ENCODE results near the gene RAB40C.

Gene RAB40C

DNA sequence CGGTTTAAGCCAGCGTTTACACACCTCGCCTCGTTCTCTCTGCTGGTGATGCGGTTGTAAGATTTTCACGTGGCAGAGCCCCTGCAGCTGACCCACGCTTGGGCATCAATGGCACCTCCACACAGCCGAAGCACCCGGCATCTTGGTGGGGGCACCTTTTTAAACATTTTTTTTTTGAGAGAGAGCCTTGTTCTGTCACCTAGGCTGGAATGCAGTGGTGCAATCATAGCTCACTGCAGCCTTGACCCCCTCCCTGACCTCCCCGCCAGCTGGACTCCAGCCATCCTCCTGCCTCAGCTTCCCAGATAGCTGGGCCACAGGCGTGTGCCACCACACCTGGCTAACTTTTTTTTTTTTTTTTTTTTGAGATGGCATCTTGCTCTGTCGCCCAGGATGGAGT lies 64.2 kb downstream of the RAB40C start:
- Histone ChIP-seq H3K27ac (ENCODE audit: low read depth, low read length) (no peak overlapping the region), H3K27me3 (ENCODE audit: insufficient read depth, low read length) (no peaks in the 10 kb centered on the region), H3K4me1 (ENCODE audit: control insufficient read depth, insufficient read depth, low read length, unreplicated experiment) (peaks cover 4% of the 10 kb centered on the region), H3K79me2 (ENCODE audit: control insufficient read depth, insufficient read depth, low read length, unreplicated experiment) (peaks cover 3% of the 10 kb centered on the region), H3K4me3 (ENCODE audit: low read depth, low read length) (no peak overlapping the region), H3K36me3 (ENCODE audit: insufficient read depth, low read length) (no peaks in the 10 kb centered on the region), H2AFZ (ENCODE audit: low read length, unreplicated experiment) (no peak overlapping the region)

DNA sequence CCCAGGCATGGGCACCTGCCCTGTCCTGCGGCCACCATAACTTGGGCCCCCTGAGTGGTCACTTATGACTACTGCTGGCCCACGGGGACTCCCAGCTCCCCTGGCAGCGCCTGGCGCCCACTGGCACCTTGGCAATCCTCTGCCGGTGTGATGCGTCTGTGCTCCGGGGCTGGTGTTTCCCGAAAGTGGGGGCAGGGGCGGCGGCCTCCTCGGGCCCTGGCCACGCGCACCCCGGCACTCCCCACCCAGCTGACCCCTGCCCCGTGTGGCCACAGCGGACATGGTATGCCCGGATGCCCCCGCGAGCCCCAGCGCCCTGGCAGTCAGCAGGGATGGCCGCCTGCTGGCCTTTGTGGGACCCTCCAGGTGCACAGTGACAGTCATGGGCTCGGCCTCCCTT lies 67.6 kb downstream of the RAB40C start:
- Histone ChIP-seq H3K4me1 (ENCODE audit: control insufficient read depth, insufficient read depth, low read length, unreplicated experiment) (peaks cover 3% of the 10 kb centered on the region), H2AFZ (ENCODE audit: low read length, unreplicated experiment) (no peak overlapping the region), H3K27me3 (ENCODE audit: insufficient read depth, low read length) (no peaks in the 10 kb centered on the region), H3K79me2 (ENCODE audit: control insufficient read depth, insufficient read depth, low read length, unreplicated experiment) (no peaks in the 10 kb centered on the region), H3K36me3 (ENCODE audit: insufficient read depth, low read length) (no peaks in the 10 kb centered on the region), H3K4me3 (ENCODE audit: low read depth, low read length) (no peak overlapping the region), H3K27ac (ENCODE audit: low read depth, low read length) (no peak overlapping the region)

DNA sequence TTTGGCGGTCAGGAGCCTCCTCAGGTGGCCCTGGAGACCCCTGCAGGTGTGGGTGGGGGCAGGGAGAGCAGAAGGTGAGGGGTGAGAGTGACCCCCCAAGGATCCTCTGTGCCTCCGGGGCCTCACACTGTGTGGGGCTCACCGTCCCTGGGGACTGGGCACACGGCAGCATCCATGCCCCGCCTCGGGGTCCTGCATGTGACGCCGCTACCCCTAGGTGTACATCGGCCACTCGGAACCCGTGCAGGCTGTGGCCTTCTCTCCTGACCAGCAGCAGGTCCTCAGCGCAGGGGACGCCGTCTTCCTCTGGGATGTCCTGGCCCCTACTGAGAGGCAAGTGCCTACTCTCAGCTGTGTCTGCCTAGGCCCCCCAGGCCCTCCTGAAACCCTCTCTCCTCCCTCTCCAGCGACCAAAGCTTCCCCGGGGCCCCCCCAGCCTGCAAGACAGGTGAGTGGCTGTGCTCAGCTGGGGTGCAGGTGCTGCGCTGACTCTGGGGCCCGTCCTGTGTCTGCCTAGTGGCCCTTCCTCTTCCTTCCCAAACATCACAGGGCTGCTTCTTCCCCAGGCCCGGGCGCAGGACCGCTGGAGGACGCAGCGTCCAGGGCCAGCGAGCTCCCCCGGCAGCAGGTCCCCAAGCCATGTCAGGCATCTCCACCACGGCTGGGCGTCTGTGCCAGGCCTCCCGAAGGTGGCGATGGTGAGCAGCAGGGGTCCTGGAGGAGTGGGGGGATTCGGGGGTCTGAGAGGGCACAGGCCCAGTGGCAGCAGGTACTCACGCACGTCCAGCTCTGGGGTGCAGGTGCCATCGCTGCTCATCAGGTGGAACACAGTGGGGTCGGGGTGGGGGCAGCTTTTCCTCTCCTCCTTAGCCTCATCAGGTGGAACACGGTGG lies 69.1 kb downstream of the RAB40C start:
- H3K79me2 ChIP-seq (ENCODE audit: control insufficient read depth, insufficient read depth, low read length, unreplicated experiment), result no peaks in the 10 kb centered on the region
- no peak overlapping the region for H3K27ac ChIP-seq (ENCODE audit: low read depth, low read length)
- H3K4me1 ChIP-seq (ENCODE audit: control insufficient read depth, insufficient read depth, low read length, unreplicated experiment), result peaks cover 3% of the 10 kb centered on the region
- H3K27me3 ChIP-seq (ENCODE audit: insufficient read depth, low read length), result no peaks in the 10 kb centered on the region
- no peak overlapping the region for H2AFZ ChIP-seq (ENCODE audit: low read length, unreplicated experiment)
- no peaks in the 10 kb centered on the region for H3K36me3 ChIP-seq (ENCODE audit: insufficient read depth, low read length)
- no peak overlapping the region for H3K4me3 ChIP-seq (ENCODE audit: low read depth, low read length)

DNA sequence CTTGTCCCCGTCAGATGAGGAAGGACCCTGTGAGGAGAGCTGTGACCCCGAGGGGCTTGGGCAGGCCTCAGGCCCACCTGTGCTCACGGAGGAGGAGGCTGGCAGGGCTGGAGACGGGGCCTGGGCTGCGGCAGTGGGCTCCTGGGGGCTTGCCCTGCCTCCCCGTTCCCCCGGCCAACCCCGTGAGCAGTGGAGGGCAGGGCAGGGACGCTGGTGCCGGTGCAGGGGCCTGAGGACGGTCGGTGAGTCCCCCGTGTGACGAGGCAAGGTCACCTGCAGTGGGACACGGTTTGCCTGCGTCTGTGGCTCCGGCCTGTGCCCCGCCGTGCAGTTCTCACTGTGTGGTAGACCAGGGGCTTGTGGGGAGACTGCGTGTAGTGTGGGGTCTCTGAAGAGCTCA lies 69.8 kb downstream of the RAB40C start:
- Histone ChIP-seq H3K4me1 (ENCODE audit: control insufficient read depth, insufficient read depth, low read length, unreplicated experiment) (peaks cover 3% of the 10 kb centered on the region), H3K79me2 (ENCODE audit: control insufficient read depth, insufficient read depth, low read length, unreplicated experiment) (no peaks in the 10 kb centered on the region), H3K36me3 (ENCODE audit: insufficient read depth, low read length) (no peaks in the 10 kb centered on the region), H3K4me3 (ENCODE audit: low read depth, low read length) (no peak overlapping the region), H3K27ac (ENCODE audit: low read depth, low read length) (no peak overlapping the region), H2AFZ (ENCODE audit: low read length, unreplicated experiment) (no peak overlapping the region), H3K27me3 (ENCODE audit: insufficient read depth, low read length) (no peaks in the 10 kb centered on the region)

DNA sequence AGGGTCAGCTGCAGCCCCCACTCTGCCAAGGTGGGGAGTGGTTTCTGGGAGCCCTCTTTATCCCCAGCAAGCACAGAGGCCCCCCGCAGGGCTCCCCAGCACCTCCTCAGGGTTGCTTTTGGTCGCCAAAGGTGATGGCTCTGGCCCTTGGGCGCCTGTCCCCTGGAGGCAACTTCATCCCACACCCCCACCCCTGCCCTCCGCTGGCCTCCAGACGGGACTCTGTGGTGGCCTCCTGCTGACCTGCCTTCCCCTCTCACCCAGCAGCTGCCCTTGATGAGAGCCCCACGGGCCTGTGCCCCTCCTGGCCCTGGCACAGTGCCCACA lies 70.2 kb downstream of the RAB40C start:
- no peaks in the 10 kb centered on the region for H3K27me3 ChIP-seq (ENCODE audit: insufficient read depth, low read length)
- no peak overlapping the region for H3K27ac ChIP-seq (ENCODE audit: low read depth, low read length)
- no peaks in the 10 kb centered on the region for H3K36me3 ChIP-seq (ENCODE audit: insufficient read depth, low read length)
- no peaks in the 10 kb centered on the region for H3K79me2 ChIP-seq (ENCODE audit: control insufficient read depth, insufficient read depth, low read length, unreplicated experiment)
- H3K4me3 ChIP-seq (ENCODE audit: low read depth, low read length), result no peak overlapping the region
- peaks cover 3% of the 10 kb centered on the region for H3K4me1 ChIP-seq (ENCODE audit: control insufficient read depth, insufficient read depth, low read length, unreplicated experiment)
- H2AFZ ChIP-seq (ENCODE audit: low read length, unreplicated experiment), result no peak overlapping the region

DNA sequence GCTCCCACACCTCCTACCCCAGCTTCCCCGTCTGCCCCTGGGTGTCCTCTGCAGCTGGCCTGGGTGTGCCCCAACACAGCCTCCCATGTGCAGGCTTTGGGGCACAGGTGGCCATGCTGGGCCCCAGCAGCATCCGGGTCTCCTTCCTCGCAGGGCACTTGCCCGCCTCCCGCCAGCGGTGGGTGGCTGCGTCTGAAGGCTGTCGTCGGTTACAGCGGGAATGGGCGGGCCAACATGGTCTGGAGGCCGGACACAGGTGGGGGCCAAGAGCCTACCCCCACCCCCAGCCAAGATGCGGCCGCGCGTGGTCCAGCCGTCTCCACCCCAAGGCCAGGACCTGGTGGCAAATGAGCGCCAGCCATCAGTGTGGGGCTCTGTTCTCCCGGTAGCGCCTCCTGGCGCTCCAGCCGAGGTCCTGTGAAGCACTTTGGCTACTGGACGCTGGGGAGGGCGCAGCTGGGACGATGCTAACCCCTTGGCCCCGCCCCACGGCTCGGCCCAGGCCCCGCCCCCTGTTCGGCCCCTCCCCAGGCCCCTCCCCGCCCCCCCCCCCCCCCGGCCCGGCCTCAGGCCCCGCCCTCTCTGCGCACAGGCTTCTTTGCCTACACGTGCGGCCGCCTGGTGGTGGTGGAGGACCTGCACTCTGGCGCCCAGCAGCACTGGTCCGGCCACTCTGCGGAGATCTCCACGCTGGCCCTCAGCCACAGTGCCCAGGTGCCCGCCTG lies 70.8 kb downstream of the RAB40C start:
- Histone ChIP-seq H3K27ac (ENCODE audit: low read depth, low read length) (no peak overlapping the region), H2AFZ (ENCODE audit: low read length, unreplicated experiment) (no peak overlapping the region), H3K36me3 (ENCODE audit: insufficient read depth, low read length) (no peaks in the 10 kb centered on the region), H3K79me2 (ENCODE audit: control insufficient read depth, insufficient read depth, low read length, unreplicated experiment) (no peaks in the 10 kb centered on the region), H3K4me1 (ENCODE audit: control insufficient read depth, insufficient read depth, low read length, unreplicated experiment) (peaks cover 3% of the 10 kb centered on the region), H3K27me3 (ENCODE audit: insufficient read depth, low read length) (no peaks in the 10 kb centered on the region), H3K4me3 (ENCODE audit: low read depth, low read length) (no peak overlapping the region)

DNA sequence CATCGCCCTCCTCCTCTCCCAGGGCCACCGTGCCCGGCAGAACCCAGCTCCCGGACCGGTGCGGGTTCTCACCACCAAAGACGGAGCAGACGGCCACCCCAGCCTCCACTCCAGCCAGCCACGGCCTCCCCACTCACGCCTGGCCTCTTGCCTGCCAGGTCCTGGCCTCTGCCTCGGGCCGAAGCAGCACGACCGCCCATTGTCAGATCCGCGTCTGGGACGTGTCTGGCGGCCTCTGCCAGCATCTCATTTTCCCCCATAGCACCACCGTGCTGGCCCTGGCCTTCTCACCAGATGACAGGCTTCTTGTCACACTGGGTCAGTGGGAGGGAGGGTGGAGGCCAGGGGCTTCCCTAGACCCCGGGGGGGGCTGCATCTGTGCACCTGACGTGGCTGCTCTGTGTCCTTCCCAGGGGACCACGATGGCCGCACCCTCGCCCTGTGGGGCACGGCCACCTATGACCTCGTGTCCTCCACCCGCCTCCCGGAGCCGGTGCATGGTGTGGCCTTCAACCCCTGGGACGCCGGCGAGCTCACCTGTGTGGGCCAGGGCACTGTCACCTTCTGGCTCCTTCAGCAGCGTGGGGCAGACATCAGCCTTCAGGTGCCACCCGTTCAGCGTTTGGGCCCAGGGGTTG lies 71.4 kb downstream of the RAB40C start:
- no peak overlapping the region for H3K4me3 ChIP-seq (ENCODE audit: low read depth, low read length)
- no peaks in the 10 kb centered on the region for H3K36me3 ChIP-seq (ENCODE audit: insufficient read depth, low read length)
- H3K4me1 ChIP-seq (ENCODE audit: control insufficient read depth, insufficient read depth, low read length, unreplicated experiment), result peaks cover 3% of the 10 kb centered on the region
- no peaks in the 10 kb centered on the region for H3K79me2 ChIP-seq (ENCODE audit: control insufficient read depth, insufficient read depth, low read length, unreplicated experiment)
- no peaks in the 10 kb centered on the region for H3K27me3 ChIP-seq (ENCODE audit: insufficient read depth, low read length)
- H3K27ac ChIP-seq (ENCODE audit: low read depth, low read length), result no peak overlapping the region
- no peak overlapping the region for H2AFZ ChIP-seq (ENCODE audit: low read length, unreplicated experiment)

DNA sequence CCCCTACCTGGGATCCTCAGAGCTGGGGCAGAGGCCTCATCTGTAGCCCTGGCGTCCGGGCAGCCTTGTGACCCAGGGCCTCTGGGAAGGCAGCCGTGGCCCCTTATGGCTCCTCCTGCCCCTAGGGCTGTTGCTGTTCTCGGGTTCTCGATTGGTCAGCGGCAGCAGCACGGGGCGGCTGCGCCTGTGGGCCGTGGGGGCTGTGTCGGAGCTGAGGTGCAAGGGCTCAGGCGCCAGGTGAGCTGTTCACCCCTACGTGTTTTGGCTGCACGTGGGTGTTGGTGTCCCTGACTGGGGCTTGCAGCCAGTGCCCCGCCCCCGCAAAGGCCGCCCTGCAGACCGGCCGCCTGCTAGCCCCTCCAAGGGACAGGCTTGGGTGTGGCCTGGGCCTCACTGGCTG lies 72.2 kb downstream of the RAB40C start:
- H3K79me2 ChIP-seq (ENCODE audit: control insufficient read depth, insufficient read depth, low read length, unreplicated experiment), result no peaks in the 10 kb centered on the region

DNA sequence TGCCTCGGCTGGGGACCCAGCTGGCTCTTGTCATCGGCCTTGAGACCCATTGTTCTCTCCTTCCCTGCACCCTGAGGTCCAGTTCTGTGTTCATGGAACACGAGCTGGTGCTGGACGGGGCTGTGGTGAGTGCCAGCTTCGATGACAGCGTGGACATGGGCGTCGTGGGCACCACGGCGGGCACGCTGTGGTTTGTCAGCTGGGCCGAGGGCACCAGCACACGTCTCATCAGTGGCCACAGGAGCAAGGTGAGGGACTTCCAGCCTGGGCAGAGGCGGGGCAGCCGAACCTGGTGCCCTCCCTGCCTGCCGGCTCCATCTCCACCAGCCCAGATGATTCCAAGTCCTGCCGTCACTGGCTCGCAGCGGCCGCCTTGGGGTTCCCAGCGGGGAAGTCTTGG lies 72.7 kb downstream of the RAB40C start:
- Histone ChIP-seq H2AFZ (ENCODE audit: low read length, unreplicated experiment) (no peak overlapping the region), H3K4me1 (ENCODE audit: control insufficient read depth, insufficient read depth, low read length, unreplicated experiment) (peaks cover 3% of the 10 kb centered on the region), H3K79me2 (ENCODE audit: control insufficient read depth, insufficient read depth, low read length, unreplicated experiment) (no peaks in the 10 kb centered on the region), H3K36me3 (ENCODE audit: insufficient read depth, low read length) (no peaks in the 10 kb centered on the region), H3K4me3 (ENCODE audit: low read depth, low read length) (no peak overlapping the region), H3K27ac (ENCODE audit: low read depth, low read length) (no peak overlapping the region), H3K27me3 (ENCODE audit: insufficient read depth, low read length) (no peaks in the 10 kb centered on the region)

More for the DNA sequence above, 72.2 kb downstream of the RAB40C start:
- Histone ChIP-seq H3K27ac (ENCODE audit: low read depth, low read length) (no peak overlapping the region), H3K27me3 (ENCODE audit: insufficient read depth, low read length) (no peaks in the 10 kb centered on the region), H3K4me3 (ENCODE audit: low read depth, low read length) (no peak overlapping the region), H3K36me3 (ENCODE audit: insufficient read depth, low read length) (no peaks in the 10 kb centered on the region), H2AFZ (ENCODE audit: low read length, unreplicated experiment) (no peak overlapping the region), H3K4me1 (ENCODE audit: control insufficient read depth, insufficient read depth, low read length, unreplicated experiment) (peaks cover 3% of the 10 kb centered on the region)

DNA sequence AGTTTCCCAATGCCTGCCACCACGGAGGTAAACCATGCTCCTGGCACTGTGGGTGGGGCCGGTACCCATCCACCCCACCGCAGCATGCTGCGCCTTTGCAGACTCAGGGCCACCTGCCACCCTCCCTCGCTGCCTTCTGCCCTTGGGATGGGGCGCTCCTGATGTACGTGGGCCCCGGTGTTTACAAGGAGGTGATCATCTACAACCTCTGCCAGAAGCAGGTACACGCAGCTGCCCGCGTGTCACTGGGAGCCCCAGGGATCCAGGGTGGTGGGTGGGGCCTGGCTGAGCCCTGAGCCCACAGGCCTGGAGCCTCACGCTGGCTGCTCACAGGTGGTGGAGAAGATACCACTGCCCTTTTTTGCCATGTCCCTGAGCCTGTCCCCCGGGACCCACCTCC lies 76.7 kb downstream of the RAB40C start:
- Histone ChIP-seq H3K4me3 (ENCODE audit: low read depth, low read length) (no peak overlapping the region), H3K36me3 (ENCODE audit: insufficient read depth, low read length) (0 out of 2 replicates have a peak, but pooled peaks cover 10% of the 10 kb centered on the region), H3K79me2 (ENCODE audit: control insufficient read depth, insufficient read depth, low read length, unreplicated experiment) (peaks cover 15% of the 10 kb centered on the region), H3K4me1 (ENCODE audit: control insufficient read depth, insufficient read depth, low read length, unreplicated experiment) (no peaks in the 10 kb centered on the region), H2AFZ (ENCODE audit: low read length, unreplicated experiment) (no peak overlapping the region), H3K27ac (ENCODE audit: low read depth, low read length) (no peak overlapping the region), H3K27me3 (ENCODE audit: insufficient read depth, low read length) (no peaks in the 10 kb centered on the region)

Measured in ACC112 (cell line).